Measurements from ENCODE around the gene GPAM.

GPAM gene

GRCh38 chr10:112221545-112221944 lies 38.0 kb upstream of the GPAM start:
- no peak overlapping the region for H3K4me3 ChIP-seq (ENCODE audit: low read depth, low read length)
- DNase-seq (ENCODE audit: low read depth) = no peak
- no peak for TF ChIP-seq CTCF (IDR thresholded peaks at IDR 0.05; ENCODE audit: insufficient read depth, low read depth, low read length, missing control alignments)

GRCh38 chr10:112218960-112219359 lies 35.4 kb upstream of the GPAM start:
- no peak overlapping the region for H3K4me3 ChIP-seq (ENCODE audit: low read depth, low read length)
- DNase-seq (ENCODE audit: low read depth) = no peak
- TF ChIP-seq CTCF (IDR thresholded peaks at IDR 0.05; ENCODE audit: insufficient read depth, low read depth, low read length, missing control alignments) = no peak

- DNase-seq (ENCODE audit: low read depth) = no peak
- no peak for TF ChIP-seq CTCF (IDR thresholded peaks at IDR 0.05; ENCODE audit: insufficient read depth, low read depth, low read length, missing control alignments)
- H3K4me3 ChIP-seq (ENCODE audit: low read depth, low read length) = no peak overlapping the region
Observed at GRCh38 chr10:112218036-112218390, 34.4 kb upstream of the GPAM start.

GRCh38 chr10:112217386-112218035 lies 33.9 kb upstream of the GPAM start:
- no peak overlapping the region for H3K4me3 ChIP-seq (ENCODE audit: low read depth, low read length)
- no peak for DNase-seq (ENCODE audit: low read depth)
- TF ChIP-seq CTCF (IDR thresholded peaks at IDR 0.05; ENCODE audit: insufficient read depth, low read depth, low read length, missing control alignments) = no peak

GRCh38 chr10:112216966-112217365 lies 33.4 kb upstream of the GPAM start:
- DNase-seq (ENCODE audit: low read depth) = no peak
- no peak for TF ChIP-seq CTCF (IDR thresholded peaks at IDR 0.05; ENCODE audit: insufficient read depth, low read depth, low read length, missing control alignments)
- H3K4me3 ChIP-seq (ENCODE audit: low read depth, low read length) = no peak overlapping the region

GRCh38 chr10:112216151-112216550 lies 32.6 kb upstream of the GPAM start:
- TF ChIP-seq CTCF (IDR thresholded peaks at IDR 0.05; ENCODE audit: insufficient read depth, low read depth, low read length, missing control alignments) = no peak
- H3K4me3 ChIP-seq (ENCODE audit: low read depth, low read length) = no peak overlapping the region
- DNase-seq (ENCODE audit: low read depth) = no peak

- DNase-seq (ENCODE audit: low read depth) = no peak
- no peak overlapping the region for H3K4me3 ChIP-seq (ENCODE audit: low read depth, low read length)
- no peak for TF ChIP-seq CTCF (IDR thresholded peaks at IDR 0.05; ENCODE audit: insufficient read depth, low read depth, low read length, missing control alignments)
Observed at GRCh38 chr10:112215342-112215774, 31.8 kb upstream of the GPAM start.

All from GM12865 (cell line).